Hepatocyte (in vitro differentiated cells): ENCODE data around the gene CHAT.

Experiments used
- CTCF ChIP-seq: fragments of 200-600 bp; sonication (generic); IDR thresholded peaks from 2 replicates; pipeline ENCODE4 v1.5.1; 2016; ENCODE audit warnings: antibody characterized with exemption, mild to moderate bottlenecking; ENCODE audit not compliant: poor library complexity
- EZH2 ChIP-seq: fragments of 200-600 bp; sonication (generic); IDR thresholded peaks from 2 replicates; pipeline ENCODE4 v1.6.1; 2016; ENCODE audit warnings: antibody characterized with exemption, mild to moderate bottlenecking, borderline replicate concordance

GRCh38 chr10:49613165-49613881, 514 bp upstream of the CHAT start:
- TF ChIP-seq CTCF = no peak
- no peak for TF ChIP-seq EZH2
